Fibroblast of lung (primary cell): ENCODE results near the gene ABCD1. TPM values are rescaled to one million over a fixed set of nuclear protein-coding genes. Genes with fewer than 3 reads are reported as not detected.
"Not testable (repeated sequence)": the region's sequence is repeated elsewhere in the genome, so short reads cannot be mapped to it uniquely, and the experiment has no call there.

Experiments used
- DNase-seq, 2 donors: peaks; one replicate each; pipeline versions ENCODE4 v3.0.0 to v3.0.0-alpha.2; 2010; ENCODE audit warnings: low read depth in 2 of 2
- H2AFZ ChIP-seq: 2 replicates; pipeline ENCODE4 v1.5.1; 2012; ENCODE audit warnings: low read length, control low read depth, inconsistent platforms
- H3K27ac ChIP-seq: 2 replicates; pipeline ENCODE4 v1.5.1; 2011; ENCODE audit warnings: low read length, control low read depth; ENCODE audit not compliant: insufficient read depth
- H3K27me3 ChIP-seq: 2 replicates; pipeline ENCODE4 v1.5.1; 2011; ENCODE audit warnings: mild to moderate bottlenecking, low read length; ENCODE audit not compliant: control insufficient read depth, insufficient read depth
- H3K36me3 ChIP-seq: 2 replicates; pipeline ENCODE4 v1.5.1; 2011; ENCODE audit warnings: low read length; ENCODE audit not compliant: control insufficient read depth, insufficient read depth
- H3K4me1 ChIP-seq: 2 replicates; pipeline ENCODE4 v1.5.1; 2011; ENCODE audit warnings: low read length; ENCODE audit not compliant: control insufficient read depth, insufficient read depth; ENCODE audit errors: extremely low read depth
- H3K4me2 ChIP-seq: 2 replicates; pipeline ENCODE4 v1.5.1; 2011; ENCODE audit warnings: low read length, control low read depth; ENCODE audit not compliant: insufficient read depth; ENCODE audit errors: extremely low read depth
- H3K4me3 ChIP-seq, 4 experiments: fragments of 200-600 bp in 1 of 4; sonication (generic) in 1 of 4; replicated peaks in 1 of 4; 2 replicates each; pipeline ENCODE4 v1.5.1; 2011 to 2016; ENCODE audit warnings: low read length in 4 of 4, low read depth in 3 of 4, mild to moderate bottlenecking in 3 of 4, control low read depth in 2 of 4, inconsistent platforms in 1 of 4, mixed read lengths in 1 of 4; ENCODE audit not compliant: insufficient read depth in 1 of 4; ENCODE audit errors: control extremely low read depth in 1 of 4
- H3K79me2 ChIP-seq: 2 replicates; pipeline ENCODE4 v1.5.1; 2012; ENCODE audit warnings: mild to moderate bottlenecking, low read length, inconsistent platforms; ENCODE audit not compliant: control insufficient read depth, insufficient read depth
- H3K9ac ChIP-seq: 2 replicates; pipeline ENCODE4 v1.5.1; 2011; ENCODE audit warnings: mild to moderate bottlenecking, low read length, control low read depth; ENCODE audit not compliant: insufficient read depth
- H3K9me3 ChIP-seq: 2 replicates; pipeline ENCODE4 v1.5.1; 2012; ENCODE audit warnings: low read depth, low read length; ENCODE audit not compliant: control insufficient read depth, insufficient read depth
- H4K20me1 ChIP-seq: 2 replicates; pipeline ENCODE4 v1.5.1; 2011; ENCODE audit warnings: low read length; ENCODE audit not compliant: control insufficient read depth, insufficient read depth; ENCODE audit errors: extremely low read depth
- CTCF ChIP-seq, 2 donors: IDR thresholded peaks in 1 of 2; conservative IDR thresholded peaks in 1 of 2; 1 replicate in 1 of 2; 2 replicates in 1 of 2; pipeline ENCODE4 v1.5.1; 2011 to 2012; ENCODE audit warnings: low read length in 2 of 2, control low read depth in 1 of 2, inconsistent platforms in 1 of 2, low read depth in 1 of 2, mild to moderate bottlenecking in 1 of 2
- EZH2 ChIP-seq: IDR thresholded peaks from 2 replicates; pipeline ENCODE4 v1.5.1; 2012; ENCODE audit warnings: low read length, control low read depth, mild to moderate bottlenecking; ENCODE audit errors: missing control alignments
- polyA plus RNA-seq, 2 donors: library from polyadenylated mRNA; depleted of rRNA in 1 of 2; stranded (reverse) in 1 of 2; unstranded in 1 of 2; fragments of >200 nt; gene quantifications; 2 replicates each; pipeline ENCODE4 v1.2.1, GENCODE V29; 2011 to 2012; ENCODE audit warnings: missing spikeins in 1 of 2
- total RNA-seq: library from RNA; depleted of rRNA; stranded (reverse); fragments of >200 nt; gene quantifications from 2 replicates; pipeline ENCODE4 v1.2.1, GENCODE V29; 2014

Gene ABCD1
- total and polyA plus RNA-seq, 2 donors (not counting 1 experiment from before 2014, with no cell fraction given): 4.0 to 12.7 TPM

- H2AFZ ChIP-seq: no peak overlapping the region
- H3K9ac ChIP-seq: no peak overlapping the region
- no peaks in the 10 kb centered on the region for H3K27me3 ChIP-seq
- no peaks in the 10 kb centered on the region for H3K79me2 ChIP-seq
- no peak overlapping the region for H3K4me2 ChIP-seq
- no peak for DNase-seq
- no peaks in the 10 kb centered on the region for H4K20me1 ChIP-seq
- H3K27ac ChIP-seq: no peak overlapping the region
- no peaks in the 10 kb centered on the region for H3K9me3 ChIP-seq
- TF ChIP-seq EZH2 (no peak), CTCF (conservative IDR thresholded peaks at IDR 0.05 in 1 of 2, IDR thresholded peaks at IDR 0.05 in 1 of 2; ENCODE audit: low read depth in 1 of 2, low read length in 2 of 2) (no peak)
- H3K4me3 ChIP-seq: no peak overlapping the region
- H3K36me3 ChIP-seq: peaks cover 1% of the 10 kb centered on the region
- no peaks in the 10 kb centered on the region for H3K4me1 ChIP-seq
These were observed 26.5 kb upstream of the ABCD1 start for GRCh38 chrX:153697924-153698865.

- not testable (repeated sequence) for H3K27me3 ChIP-seq, H3K27ac ChIP-seq, H3K9me3 ChIP-seq, H2AFZ ChIP-seq, H3K36me3 ChIP-seq, H4K20me1 ChIP-seq, H3K4me3 ChIP-seq, H3K4me1 ChIP-seq, H3K79me2 ChIP-seq, H3K9ac ChIP-seq, H3K4me2 ChIP-seq, DNase-seq
These were observed 25.4 kb upstream of the ABCD1 start for GRCh38 chrX:153699210-153699783.

- not testable (repeated sequence) for H3K9me3 ChIP-seq, H3K4me3 ChIP-seq, DNase-seq, H3K9ac ChIP-seq, H3K27ac ChIP-seq, H3K4me2 ChIP-seq, H2AFZ ChIP-seq, H3K36me3 ChIP-seq, H4K20me1 ChIP-seq, H3K79me2 ChIP-seq, H3K27me3 ChIP-seq, H3K4me1 ChIP-seq
These were observed 24.8 kb upstream of the ABCD1 start for GRCh38 chrX:153699784-153700371.
